Activated CD4-positive, alpha-beta T cell treated with anti-CD3 and anti-CD28 coated beads for 1 hour (primary cell): ENCODE data around the gene PSMD5.

Experiments
- DNase-seq: peaks from one replicate; pipeline ENCODE4 v3.0.0-alpha.2; 2020

Gene PSMD5

DNA sequence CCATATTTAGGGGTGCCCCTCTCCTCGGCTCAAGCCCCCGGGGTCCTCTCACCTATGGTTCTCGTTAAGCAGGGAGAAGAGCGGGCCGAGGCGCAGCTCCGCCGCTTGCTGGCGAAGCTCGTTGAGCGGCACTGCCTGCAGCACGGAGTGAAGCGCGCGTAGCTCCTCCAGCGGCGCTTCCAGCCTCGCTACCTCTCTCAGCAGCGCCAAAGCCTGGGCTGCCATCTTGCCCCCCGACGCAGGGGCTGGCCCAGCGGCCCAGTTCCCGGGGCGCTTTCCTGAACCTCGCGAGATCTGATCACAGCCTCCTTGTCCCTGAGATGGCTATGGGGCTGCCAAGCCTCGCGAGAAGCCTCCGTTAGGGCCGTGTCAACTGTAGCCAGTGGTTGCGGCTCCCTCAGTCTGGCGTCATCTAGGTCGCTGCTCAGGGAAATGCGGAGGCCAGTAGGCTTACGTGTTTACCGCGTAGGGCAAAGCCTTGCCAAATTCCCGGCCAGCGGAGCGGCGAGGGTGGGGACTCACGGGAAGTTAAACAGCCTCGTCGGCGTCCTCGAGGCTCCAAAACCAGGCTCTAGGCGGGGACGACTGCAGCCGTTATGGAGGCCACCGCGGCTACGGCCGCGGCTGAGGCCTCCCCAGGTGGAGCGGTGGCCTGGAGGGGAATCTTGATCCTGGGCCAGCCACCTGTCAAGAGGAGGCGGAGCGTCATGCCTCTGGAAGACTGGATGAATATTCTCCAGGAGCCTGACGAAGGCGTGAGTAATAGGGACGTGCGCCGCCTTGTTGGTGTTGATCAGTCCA, at the start of gene PSMD5:
Gene PSMD5, minus strand, starts transcription at position 238 of the 801 bp plus-strand sequence. Its CDS starts 13 bp downstream, at position 225.
- DNase-seq, result peak; percentile 93

DNA sequence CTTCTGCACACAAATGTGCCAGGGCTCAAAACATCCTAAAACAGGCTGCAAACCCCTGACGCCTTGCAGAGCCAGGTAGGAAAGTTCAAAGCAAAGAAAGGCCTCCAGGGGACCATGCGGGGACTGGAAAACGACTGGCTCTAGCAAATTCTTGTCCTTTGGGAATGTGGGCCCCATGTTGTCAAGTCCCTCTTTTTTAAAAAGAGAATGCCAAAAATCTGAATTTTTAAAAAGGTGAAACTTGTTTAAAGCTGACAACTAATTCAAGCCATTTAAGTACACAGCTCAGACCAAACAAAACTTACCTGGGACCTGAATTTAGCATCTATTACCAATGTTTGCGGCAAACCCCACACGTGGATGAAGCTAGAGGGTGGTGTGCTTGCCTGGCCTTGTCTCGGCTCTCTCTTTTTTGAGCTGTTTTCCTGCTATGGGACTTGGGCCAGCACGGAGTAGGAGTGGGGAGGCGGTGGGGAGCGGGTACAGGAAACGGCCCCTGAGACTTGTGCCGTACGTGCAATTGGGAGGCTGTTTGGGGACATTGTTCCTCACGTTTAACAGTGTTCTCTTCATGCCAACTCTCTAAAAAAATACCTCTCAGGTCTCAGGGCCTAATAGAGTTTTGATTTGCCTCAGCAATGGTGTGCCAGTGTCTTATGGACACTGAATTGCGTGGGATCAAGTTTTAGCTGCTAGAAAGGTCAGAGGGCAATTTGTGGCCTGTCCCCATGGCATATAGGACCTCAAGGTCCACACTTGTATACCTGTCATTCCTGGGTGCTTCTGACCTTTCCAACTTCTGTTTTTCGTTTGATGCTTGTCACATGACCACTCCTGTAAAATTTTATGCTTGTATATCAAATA, 49.4 kb upstream of the PSMD5 start:
- DNase-seq, result no peak

DNA sequence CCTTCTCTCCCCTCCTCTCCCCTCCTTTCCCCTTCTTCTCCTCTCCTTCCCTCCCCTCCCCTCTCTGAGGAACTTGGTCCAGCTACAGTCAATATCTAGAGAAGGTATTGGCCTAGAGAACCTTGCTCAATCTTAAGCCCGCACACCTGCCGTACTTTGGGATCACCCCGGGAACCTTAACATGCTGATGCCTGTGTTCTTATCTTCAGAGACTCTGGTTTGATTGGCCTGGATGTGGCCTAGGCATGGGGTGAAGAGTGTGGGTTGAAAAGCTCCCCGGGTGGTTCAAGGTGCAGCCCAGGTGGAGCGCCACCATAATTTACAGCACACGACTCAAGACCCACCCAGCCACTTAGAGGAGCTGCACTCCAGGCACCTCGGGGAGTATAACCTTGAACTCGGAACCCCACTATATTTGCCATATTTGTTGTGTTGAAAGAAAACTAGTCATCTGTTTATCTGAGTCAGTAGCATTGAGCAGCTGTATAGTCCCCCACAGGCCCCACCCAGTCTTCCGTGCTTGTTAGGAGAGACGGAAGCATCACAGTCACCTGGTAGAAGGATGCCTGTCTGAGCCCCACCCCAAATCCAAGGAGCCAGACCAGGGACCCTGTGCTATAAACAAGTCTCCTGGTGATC, 48.6 kb upstream of the PSMD5 start:
- no peak for DNase-seq

DNA sequence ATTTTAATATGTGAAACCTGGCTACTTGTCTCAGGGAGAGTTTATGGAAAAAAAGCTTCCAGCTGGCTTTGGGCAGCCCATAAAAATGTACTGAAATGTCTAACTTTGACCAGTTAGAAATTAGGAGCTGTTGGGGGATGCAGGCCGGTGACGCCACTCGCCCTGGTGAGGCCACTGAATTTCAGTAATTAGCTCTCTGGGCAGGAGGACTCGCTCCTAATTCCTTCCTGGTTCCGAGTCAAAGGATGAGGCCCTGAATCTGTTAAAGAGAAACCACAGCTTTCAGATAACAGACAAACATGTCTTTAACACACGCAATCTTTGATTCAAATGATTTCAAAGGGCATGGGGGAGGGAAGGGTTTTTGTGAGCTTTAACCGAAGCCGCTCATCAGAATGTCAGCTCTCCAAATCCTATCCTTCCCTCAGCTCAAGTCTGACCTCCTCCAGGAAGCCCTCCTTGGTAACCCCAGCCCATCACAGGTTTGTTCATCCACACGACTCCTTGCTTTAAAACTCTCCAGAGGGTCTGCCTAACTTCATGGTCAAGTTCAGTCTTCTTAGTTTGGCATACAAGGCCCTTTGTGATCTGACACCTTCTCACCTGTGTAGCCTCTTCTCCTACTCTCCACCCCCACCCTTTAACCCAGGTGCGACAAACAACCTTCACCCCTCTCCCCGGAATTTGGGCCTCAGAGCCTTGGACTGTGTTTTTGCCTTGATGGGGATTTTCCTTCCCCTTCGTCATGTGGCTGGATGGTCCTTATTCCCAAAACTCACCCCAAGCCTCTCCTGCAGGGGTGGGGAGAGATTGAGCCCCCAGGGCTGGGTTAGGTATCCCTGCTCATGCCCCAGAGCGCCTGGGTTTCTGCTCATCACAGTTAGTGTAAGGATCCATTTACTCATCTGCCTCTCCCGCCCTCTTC, 47.9 kb upstream of the PSMD5 start:
- no peak for DNase-seq

DNA sequence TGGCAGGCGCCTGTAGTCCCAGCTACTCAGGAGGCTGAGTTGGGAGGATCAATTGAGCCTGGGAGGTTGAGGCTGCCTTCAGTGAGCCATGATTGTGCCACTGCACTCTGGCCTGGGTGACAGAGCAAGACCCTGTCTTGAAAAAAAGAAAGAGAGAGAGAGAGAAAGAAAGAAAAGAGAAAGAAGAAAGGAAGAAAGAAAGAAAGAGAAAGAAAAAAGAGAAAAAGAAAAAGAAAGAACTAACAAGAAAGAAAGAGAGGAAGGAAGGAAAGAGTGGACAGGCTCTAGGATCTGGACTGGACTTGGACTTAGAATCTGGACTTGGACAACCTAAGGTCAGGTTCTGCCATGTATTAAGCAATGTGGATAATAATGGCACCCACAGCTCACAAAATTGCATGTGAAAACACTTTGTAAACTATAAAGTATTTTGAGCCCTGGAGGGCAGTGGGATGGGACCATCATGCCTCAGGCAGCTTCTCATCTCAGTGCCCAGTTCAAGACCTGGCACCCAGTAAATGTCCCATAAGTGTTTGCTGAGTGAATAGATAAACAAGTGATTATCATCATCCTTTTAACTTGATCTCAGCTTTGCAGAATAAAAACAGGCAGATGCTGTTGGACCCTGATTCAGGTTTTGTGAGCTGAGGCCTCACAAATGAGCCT, 47.0 kb upstream of the PSMD5 start:
- DNase-seq, result no peak

DNA sequence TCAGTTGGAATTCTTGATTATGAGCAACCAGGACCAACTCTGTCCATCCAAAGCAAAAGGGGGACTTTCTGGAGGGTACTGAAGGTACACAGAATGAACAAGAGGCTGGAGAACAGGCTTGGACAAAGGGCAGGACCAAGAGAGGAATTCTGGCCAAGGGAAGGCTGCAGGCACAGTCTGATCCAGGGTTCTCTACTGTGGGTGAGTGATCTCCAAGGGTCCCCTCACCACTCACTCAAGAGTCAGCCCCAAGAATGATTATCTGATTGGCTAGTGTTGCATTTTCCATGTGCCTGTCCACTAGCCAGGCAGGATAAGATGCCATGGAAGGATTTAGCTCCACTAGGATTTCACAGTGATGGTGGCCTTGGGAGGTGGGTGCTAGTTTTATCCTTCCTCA, 45.9 kb upstream of the PSMD5 start:
- DNase-seq, result no peak

DNA sequence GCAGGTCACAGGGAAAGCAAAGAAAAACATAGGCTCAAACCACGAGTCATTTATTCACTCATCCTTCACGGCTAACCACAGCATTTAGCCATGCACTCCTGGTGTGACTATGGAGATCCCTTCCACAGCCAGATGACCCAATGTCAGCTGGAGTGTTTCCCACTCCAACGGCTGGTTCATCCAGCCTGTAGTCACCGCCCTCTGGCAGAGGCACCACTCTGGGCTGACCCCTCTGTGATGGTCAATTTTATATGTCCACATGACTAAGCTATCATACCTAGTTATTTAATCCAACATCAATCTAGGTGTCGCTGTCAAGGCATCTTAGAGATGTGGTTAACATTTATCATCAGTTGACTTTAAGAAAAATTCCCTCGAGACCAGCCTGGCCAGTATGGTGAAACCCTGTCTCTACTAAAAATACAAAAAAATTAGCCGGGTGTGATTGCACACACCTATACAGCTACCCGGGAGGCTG, 43.8 kb upstream of the PSMD5 start:
- no peak for DNase-seq

DNA sequence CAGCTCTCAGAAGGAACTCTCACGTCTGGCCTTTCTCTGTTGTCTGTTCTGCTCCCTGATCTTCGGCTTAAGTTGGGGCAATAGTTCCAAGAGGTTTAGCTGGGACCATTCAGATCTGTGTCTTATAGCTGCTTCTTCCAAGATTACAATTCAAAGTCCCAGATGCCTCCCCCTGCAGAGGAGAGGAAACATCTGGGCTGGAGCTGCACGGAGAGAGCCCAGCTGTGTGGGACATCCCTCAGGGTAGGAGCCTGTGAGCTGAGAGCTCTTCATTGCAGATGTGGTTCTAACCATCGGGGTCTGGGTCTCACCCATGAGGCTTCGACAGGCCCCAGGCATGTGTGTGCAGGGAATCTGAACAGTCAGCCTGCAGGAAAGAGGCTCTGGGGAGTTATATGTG, 43.2 kb upstream of the PSMD5 start:
- DNase-seq, result no peak

DNA sequence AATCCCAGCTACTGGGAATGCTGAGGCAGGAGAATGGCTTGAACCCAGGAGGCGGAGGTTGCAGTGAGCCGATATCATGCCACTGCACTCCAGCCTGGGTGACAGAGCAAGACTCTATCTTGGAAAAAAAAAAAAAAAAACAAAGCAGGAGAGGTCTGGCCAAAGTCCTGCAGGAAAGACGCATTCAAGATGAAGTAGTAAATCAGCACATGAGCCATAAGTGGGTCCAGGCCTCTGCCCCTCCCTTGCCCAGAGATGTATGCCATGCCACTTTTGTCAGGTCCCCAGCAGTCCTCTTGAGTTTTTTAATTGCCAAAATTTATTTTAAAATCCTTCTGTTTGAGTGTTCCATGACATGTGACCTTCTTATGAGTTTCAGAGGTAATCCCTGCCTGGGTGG, 42.7 kb upstream of the PSMD5 start:
- no peak for DNase-seq

DNA sequence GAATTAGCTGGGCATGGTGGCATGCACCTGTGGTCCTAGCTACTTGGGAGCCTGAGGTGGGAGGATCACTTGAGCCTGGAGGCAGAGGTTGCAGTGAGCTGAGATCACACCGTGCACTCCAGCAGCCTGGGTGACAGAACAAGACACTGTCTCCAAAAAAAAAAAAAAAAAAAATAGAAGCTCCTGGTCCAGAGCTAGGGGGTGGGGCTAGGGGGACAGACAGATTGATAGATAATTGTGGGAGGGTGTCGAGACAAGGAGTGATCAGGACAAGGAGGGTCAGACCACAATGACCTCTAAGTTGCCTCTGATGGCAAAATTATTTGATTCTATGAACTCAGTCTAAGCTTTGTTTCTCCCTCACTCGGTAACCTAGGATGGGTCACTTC, 40.9 kb upstream of the PSMD5 start:
- DNase-seq, result no peak

DNA sequence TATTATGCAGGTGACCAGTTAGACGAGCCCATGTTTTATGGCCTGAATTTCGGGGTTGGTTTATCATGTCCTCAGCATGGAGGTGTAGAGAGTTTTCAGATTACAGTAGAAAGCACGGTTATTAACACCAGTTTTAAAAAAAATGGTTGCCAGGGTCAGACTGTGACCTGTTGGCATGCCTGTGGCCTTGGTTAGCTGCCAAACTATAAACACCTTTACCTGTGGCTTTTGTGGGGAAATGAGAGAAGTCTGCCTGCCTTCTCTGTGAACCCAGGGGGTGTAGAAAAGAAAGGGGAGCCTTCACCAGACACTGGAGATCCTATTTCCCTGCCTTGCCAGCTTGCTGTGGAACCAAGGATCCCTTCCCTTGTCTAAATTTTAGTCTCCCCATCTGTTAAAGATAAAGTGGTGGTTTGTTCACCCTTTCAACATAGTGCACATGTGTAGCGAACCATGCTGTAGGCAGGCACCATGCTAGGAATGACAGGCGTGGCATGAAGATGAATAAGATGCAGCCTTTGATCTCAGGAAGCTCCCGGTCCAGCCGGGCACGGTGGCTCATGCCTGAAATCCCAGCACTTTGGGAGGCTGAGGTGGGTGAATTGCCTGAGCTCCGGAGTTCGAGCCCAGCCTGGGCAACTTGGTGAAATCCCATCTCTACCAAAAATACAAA, 40.3 kb upstream of the PSMD5 start:
- no peak for DNase-seq

DNA sequence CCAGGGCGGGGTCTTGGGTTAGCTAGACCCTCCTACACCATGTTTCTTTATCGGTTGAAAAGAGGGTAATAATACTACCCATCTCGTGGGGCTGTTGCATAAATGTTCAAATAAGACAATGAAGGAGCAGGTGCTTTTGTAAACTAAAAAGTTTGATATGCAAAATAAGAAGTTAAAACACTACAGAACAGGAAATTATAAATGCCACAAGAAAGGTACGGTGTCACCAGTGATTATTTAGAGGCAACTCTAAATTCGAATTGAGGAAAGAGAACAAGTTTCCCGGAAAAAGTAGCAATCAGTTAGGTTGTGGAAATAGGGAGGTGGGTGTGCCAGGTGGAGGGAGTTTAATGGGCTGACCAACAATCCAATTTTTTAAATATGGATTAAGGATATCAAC, 36.7 kb upstream of the PSMD5 start:
- no peak for DNase-seq

DNA sequence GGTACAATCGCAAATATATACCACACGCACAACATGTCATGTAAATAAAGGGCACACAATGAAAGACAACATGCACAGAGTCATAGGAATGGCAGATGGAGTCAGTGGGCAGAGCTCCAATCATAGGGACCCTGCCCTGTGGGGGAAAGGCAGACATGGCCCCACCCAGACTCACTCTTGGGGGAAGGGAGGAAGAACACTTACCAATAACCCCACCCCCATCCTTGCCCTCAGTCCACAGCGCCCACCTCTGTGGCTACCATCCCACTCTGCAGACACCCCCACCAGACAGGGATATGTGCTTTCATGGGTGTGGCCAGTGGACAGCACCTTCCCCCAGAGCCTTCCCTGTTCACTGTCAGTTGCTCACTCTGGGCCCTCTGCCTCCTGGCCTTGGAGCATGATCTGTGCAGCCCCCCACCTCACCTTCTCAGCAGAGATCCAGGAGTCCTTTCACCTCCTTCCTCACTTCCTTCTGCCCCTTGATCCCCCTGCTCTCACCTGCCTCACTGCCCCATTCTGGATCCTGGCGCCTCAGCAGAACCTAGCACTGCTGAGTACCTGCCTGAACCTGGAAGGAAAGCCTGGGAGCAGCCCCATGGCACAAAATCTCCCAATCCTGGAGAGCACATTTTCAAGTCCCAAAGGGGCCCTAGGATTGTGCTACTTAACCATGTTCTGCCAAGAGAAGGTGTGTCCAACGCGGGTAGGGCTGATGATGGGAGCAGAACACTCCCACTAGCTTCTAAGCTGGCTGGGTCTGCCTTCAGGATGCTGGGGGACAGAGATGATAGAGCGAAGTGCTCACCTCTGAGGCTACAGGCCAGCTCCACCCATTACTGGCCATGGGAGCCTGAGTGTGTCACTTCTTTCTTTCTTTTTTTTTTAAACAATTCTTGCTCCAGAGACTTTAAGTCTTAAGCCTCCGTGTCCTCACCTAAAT, 35.7 kb upstream of the PSMD5 start:
- DNase-seq, result no peak

DNA sequence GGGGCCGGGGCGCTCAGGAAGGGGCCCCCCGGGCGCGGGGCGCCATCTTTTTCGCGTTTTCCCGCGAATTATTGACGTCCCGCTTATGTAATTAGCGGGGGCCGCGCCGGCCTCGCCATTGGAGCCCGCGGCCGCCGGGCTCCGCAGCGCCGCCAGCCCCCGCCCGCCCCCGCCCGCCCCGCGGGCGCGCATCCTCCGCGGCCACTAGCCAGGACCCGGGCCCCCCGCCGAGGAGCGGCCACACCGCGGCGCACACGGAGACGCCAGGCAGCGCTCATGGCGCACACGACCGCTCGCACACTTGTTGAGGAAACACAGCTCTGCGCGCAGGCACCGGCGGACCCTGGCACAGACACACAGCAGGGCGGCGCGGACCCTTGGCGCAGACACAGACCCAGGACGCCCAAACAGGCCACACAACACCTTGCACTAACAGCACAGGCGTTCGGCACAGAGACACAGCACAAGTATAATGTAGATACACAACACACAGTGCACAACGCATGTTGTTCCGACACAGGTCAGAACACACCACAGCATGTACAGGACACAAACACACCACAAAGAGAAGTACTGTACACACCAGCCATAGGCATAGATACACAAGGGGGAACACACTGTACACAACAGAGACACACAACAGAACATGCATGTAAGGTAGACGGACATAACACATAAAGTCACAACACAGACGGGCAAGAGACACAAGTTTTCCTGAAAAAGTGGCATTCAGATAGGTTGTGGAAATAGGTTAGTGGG, 34.7 kb upstream of the PSMD5 start:
- peak; percentile 50 for DNase-seq

DNA sequence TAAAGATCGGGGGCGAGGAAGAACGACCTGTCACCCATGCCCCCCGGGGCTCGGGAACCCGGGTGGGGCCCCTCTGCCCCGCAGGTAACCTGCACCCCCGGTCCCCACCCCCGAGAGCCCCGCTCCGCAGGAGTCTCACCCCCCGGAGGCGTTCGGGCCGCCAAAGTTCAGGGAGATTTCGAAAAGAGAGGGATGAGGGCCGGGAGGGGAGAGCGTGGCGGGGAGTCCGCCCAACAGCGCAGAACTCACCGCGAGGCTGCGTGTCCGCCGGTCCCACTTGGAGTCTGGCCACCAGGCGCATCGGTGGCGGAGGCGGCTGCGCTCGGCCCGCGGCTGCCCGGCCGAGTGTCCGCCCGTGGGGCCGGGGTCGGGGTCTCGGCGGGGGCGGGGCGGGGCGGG, 34.1 kb upstream of the PSMD5 start, which contains the start of gene PHF19:
Gene PHF19, minus strand, starts transcription at position 347 of the 399 bp plus-strand sequence. CDS start 2,447 bp downstream, outside the sequence.
- no peak for DNase-seq

DNA sequence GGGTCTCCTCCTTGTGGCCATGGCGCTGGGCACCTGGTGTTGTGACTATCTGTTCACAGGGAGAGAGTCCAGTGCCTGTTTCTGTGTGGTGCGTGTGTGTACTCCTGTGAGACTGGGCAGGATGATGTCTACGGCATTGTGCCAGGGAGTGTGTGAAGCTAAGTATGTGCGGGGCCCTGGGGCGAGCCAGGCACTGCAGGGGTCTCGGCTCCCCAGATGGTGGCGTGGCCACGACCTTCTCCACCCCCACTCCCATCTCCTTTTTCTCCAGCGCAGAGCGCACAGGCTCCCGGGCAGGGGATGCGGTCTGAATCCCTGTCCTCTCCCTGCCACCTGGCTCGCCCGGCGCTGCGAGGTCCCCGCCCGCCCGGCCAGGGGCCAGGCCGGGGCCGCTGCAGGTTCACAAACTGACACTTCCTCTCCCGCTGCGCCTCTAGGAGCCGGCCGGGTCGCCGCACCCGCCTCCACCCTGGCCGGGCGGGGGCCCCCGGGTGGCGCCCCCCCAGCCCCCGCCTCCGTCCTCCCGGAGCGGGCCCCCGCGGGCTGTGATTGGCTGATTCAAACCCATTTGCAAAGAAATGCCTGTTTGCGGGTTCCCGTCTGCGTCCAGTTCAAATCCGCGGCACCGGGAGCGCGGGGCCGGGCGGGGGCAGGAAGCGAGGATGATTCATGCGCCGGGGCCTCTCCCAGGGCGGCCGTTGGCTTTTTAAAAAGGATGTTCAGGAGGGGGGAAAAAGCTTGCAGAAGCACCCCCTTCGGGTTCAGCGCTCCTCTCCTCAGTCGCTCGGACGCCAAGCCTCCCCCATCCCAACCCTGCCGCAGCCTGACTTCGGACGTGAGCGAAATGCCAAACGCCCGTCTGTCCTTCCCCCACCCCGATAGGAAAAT, 33.5 kb upstream of the PSMD5 start:
- peak; percentile 71 for DNase-seq

DNA sequence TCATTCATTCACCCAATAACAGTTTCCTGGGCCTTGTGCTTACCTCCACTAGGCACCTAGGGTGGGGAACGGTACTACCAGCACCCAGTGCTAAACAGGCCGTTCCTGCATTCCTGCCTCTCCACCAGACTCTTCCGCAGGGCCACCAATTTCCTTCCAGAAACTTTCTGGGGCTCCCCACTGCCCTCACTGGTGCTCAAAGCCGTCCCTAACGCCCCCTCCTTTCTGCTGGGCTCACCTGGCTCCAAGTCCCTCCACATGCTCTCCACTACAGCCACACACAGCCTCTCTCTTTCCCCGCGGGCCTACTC, 32.9 kb upstream of the PSMD5 start:
- DNase-seq, result no peak

DNA sequence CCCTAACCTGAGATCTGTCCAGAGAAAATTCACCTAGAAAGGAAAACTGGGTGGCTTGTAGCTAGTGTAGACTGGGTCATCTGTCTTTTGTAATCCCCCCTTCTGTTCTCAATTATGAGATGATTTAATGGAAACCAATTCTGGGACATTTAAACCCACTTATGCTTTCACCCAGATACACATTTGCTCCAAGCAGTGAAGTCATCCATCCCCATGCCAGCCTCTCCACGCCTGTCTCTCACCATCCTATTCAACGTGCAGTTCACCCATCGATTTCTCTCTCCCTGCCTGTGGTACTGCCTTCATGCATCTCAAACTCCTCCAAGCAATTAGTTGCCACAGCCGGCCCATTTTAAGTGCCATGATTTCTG, 32.5 kb upstream of the PSMD5 start:
- DNase-seq, result no peak
